Suppressor macrophage treated with lipopolysaccharide for 1 hour (primary cell): ENCODE results near the gene PHLPP2.
A peak's percentile ranks its signal among the peaks of the same experiment; 100 is the strongest.
"Not testable (repeated sequence)": the region's sequence is repeated elsewhere in the genome, so short reads cannot be mapped to it uniquely, and the experiment has no call there.

ENCODE experiments used
- DNase-seq, 3 donors: peaks; one replicate each; pipeline ENCODE4 v3.0.0-alpha.2; 2020 to 2022

PHLPP2 gene

DNA sequence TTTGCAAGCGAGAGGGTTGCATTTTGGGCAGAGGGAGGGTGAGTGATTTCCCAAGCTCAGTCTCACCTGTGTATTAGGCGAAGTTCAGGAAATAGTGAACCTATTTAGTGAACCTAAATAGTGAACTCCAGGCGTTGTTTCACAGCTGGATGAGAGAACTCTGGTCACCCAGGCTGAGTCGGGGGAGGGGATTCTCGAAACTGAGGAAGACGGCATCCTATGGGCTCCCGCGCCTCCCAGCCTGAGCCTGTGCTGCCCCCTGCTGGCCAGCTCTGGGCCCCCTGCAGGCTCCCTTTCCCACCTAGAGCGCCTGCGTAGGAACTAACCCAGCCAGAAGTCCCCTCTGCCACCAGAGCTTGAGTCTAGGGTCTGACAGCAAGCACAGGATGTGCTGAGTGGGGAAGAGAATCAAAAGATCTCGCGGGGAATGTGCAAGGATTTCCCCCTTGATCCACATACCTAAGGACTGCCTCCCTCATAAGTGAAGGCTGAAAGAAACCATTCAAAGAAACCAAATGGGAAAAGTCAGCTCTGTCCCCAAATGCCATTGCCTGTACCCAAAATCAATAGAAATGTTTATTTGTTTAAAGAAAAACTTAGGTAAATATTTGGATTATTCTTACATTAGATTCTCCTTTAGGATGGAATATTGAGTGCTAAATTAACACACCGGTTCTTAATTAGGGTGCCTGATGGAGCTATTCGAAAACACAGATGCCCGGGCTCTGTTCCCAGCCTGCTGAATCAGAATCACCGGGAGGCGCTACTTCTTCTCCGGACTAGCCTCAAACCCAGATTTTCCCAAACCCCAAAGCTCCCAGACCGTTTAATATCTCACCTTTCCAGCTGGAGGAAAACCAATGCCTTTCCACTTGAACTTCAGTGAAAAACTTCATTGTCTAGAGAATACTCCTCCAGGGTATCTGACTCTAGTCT is 113.3 kb downstream of the PHLPP2 start:
- DNase-seq = peak; percentile 66 to 89 (median 78)

DNA sequence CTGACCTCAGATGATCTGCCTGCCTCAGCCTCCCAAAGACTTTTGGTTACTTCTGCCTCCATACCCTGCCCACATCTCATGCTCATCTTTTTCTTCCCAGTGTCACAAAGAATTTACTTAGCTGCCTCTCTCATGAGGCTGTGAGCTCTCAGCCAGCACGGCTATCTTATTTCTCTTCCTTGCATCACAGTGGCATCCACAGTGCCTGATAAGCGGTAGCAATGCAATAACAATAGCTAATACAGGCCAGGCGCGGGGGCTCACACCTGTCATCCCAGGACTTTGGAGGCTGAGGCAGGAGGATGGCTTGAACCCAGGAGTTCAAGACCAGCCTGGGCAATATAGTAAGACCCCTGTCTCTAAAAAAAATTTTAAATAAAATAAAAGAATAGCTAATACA is 114.1 kb downstream of the PHLPP2 start:
- DNase-seq = no peak

DNA sequence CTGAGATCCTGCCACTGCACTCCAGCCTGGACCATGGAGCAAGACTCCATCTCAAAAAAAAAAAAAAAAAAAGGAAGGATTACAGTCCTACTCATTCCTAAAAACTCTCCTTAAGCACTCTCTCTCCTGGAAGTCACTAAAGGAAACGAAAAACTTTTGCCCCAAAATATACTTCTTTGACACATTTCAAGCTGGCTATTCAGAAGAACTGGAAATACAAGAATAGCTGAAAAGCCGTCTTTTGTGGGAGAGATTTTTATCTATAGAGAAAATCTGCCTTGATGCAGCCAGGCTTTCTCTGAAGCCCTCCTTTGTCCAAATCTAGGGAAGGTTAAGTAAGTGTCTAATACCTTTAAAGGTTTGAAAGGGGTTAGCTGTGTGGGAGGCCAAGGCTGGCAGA is 115.4 kb downstream of the PHLPP2 start:
- DNase-seq = no peak

GRCh38 chr16:71600822-71601221 is 123.7 kb downstream of the PHLPP2 start:
- no peak for DNase-seq

DNA sequence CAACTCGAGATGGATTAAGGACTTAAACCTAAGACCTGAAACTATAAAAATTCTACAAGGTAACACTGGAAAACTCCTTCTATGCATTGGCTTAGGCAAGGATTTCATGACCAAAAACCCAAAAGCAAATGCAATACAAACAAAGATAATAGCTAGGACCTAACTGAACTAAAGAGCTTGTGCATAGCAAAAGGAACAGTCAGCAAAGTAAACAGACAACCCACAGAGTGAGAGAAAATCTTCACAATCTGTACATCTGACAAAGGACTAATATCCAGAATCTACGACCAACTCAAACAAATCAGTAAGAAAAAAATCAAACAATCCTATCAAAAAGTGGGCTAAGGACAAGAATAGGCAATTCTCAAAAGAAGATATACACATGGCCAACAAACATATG is 126.1 kb downstream of the PHLPP2 start:
- DNase-seq = not testable (repeated sequence)

GRCh38 chr16:71595340-71595826 is 129.1 kb downstream of the PHLPP2 start:
- not testable (repeated sequence) for DNase-seq
